Breast epithelium (tissue), 4 donors: Measurements from ENCODE around the gene ATG5. TPM values are rescaled to one million over a fixed set of nuclear protein-coding genes. Genes with fewer than 3 reads are reported as not detected.

Experiments used
- DNase-seq, 2 donors: peaks; one replicate each; pipeline ENCODE4 v3.0.0-alpha.2; 2019; ENCODE audit warnings: low spot score in 2 of 2
- H3K27ac ChIP-seq, 2 donors: fragments of 200-600 bp; sonication (generic) in 1 of 2; one replicate each; pipeline ENCODE4 v1.5.1; 2016 to 2019; ENCODE audit warnings: mild to moderate bottlenecking in 1 of 2
- H3K27me3 ChIP-seq, 2 donors: fragments of 200-600 bp; sonication (generic) in 1 of 2; one replicate each; pipeline versions ENCODE4 v1.5.1 to v1.6.0; 2017 to 2019; ENCODE audit warnings: control low read depth in 1 of 2, mild to moderate bottlenecking in 1 of 2
- H3K36me3 ChIP-seq: fragments of 200-600 bp; one replicate; pipeline ENCODE4 v1.5.1; 2019
- H3K4me1 ChIP-seq, 2 donors: fragments of 200-600 bp; sonication (generic); one replicate each; pipeline ENCODE4 v1.5.1; 2016 to 2019; ENCODE audit warnings: control low read depth in 1 of 2
- H3K4me3 ChIP-seq, 3 donors: fragments of 200-600 bp; sonication (generic); 1 replicate in 2 of 3; 2 replicates in 1 of 3; pipeline ENCODE4 v1.5.1; 2016 to 2019; ENCODE audit warnings: mild to moderate bottlenecking in 3 of 3, moderate library complexity in 2 of 3
- H3K9me3 ChIP-seq, 2 donors: fragments of 200-600 bp; sonication (generic) in 1 of 2; one replicate each; pipeline ENCODE4 v1.5.1; 2016 to 2019; ENCODE audit warnings: control low read depth in 1 of 2
- CTCF ChIP-seq, 3 donors: fragments of 450-650 bp; IDR thresholded peaks; one replicate each; pipeline ENCODE4 v1.5.1; 2016 to 2017; ENCODE audit warnings: antibody characterized with exemption in 3 of 3, mild to moderate bottlenecking in 3 of 3, moderate library complexity in 3 of 3
- POLR2A ChIP-seq: fragments of 450-650 bp; IDR thresholded peaks from one replicate; pipeline ENCODE4 v1.6.1; 2016; ENCODE audit warnings: antibody characterized with exemption, mild to moderate bottlenecking, moderate library complexity
- POLR2AphosphoS5 ChIP-seq, 3 donors: sonication (generic); formaldehyde crosslinking; IDR thresholded peaks; one replicate each; pipeline ENCODE4 v1.6.1; 2017; ENCODE audit warnings: antibody characterized with exemption in 3 of 3
- intact Hi-C: fragments of 100-400 bp; cut with DNase I; formaldehyde crosslinking; loops from one replicate; pipeline ENCODE4 v1.15.1; 2023; ENCODE audit warnings: low total_unique reads
- total RNA-seq, 3 donors: library from RNA; depleted of rRNA; stranded (reverse); fragments of >200 nt; gene quantifications; one replicate each; pipeline ENCODE4 v1.1.0, GENCODE V29; 2016

Gene ATG5
- total RNA-seq, 3 donors from 2014 or later: 35.8 to 51.1 (median 45.9) TPM

GRCh38 chr6:106315765-106316374 lies 9.7 kb downstream of the ATG5 start:
- no peak for DNase-seq
- H3K27me3 ChIP-seq: no peaks in the 10 kb centered on the region
- no peaks in the 10 kb centered on the region for H3K4me1 ChIP-seq
- no peaks in the 10 kb centered on the region for H3K9me3 ChIP-seq
- no peak overlapping the region for H3K27ac ChIP-seq
- no peak for TF ChIP-seq POLR2A
- TF ChIP-seq CTCF (IDR thresholded peaks at IDR 0.05): no peak
- TF ChIP-seq POLR2AphosphoS5 (IDR thresholded peaks at IDR 0.05): no peak
- H3K4me3 ChIP-seq: no peak overlapping the region
- intact Hi-C loops: no loop called here
- no peaks in the 10 kb centered on the region for H3K36me3 ChIP-seq

GRCh38 chr6:106309766-106310373 lies 15.7 kb downstream of the ATG5 start:
- Histone ChIP-seq H3K4me1 (no peaks in the 10 kb centered on the region), H3K9me3 (no peaks in the 10 kb centered on the region), H3K27me3 (no peaks in the 10 kb centered on the region), H3K27ac (no peak overlapping the region), H3K36me3 (no peaks in the 10 kb centered on the region), H3K4me3 (no peak overlapping the region)
- TF ChIP-seq POLR2AphosphoS5 (IDR thresholded peaks at IDR 0.05): no peak
- TF ChIP-seq CTCF (IDR thresholded peaks at IDR 0.05): no peak
- no peak for TF ChIP-seq POLR2A
- DNase-seq: no peak
- intact Hi-C loops: no loop called here

- no peaks in the 10 kb centered on the region for H3K27me3 ChIP-seq
- H3K4me1 ChIP-seq: no peaks in the 10 kb centered on the region
- H3K9me3 ChIP-seq: no peaks in the 10 kb centered on the region
- H3K36me3 ChIP-seq: no peaks in the 10 kb centered on the region
- no peak for TF ChIP-seq POLR2A
- no peak for TF ChIP-seq CTCF (IDR thresholded peaks at IDR 0.05)
- no peak for TF ChIP-seq POLR2AphosphoS5 (IDR thresholded peaks at IDR 0.05)
- H3K4me3 ChIP-seq: no peak overlapping the region
- intact Hi-C loops: no loop called here
- H3K27ac ChIP-seq: no peak overlapping the region
- DNase-seq: no peak
Measured at GRCh38 chr6:106308985-106309384, 16.6 kb downstream of the ATG5 start.

GRCh38 chr6:106305740-106306139 lies 19.8 kb downstream of the ATG5 start:
- Histone ChIP-seq H3K4me3 (no peak overlapping the region), H3K4me1 (no peaks in the 10 kb centered on the region), H3K27me3 (no peaks in the 10 kb centered on the region), H3K9me3 (no peaks in the 10 kb centered on the region), H3K36me3 (no peaks in the 10 kb centered on the region), H3K27ac (no peak overlapping the region)
- intact Hi-C loops: no loop called here
- DNase-seq: no peak
- TF ChIP-seq POLR2A (no peak), POLR2AphosphoS5 (IDR thresholded peaks at IDR 0.05) (no peak), CTCF (IDR thresholded peaks at IDR 0.05) (no peak)

GRCh38 chr6:106300944-106301343 lies 24.6 kb downstream of the ATG5 start:
- intact Hi-C loops: no loop called here
- Histone ChIP-seq H3K27ac (no peak overlapping the region), H3K4me1 (no peaks in the 10 kb centered on the region), H3K27me3 (no peaks in the 10 kb centered on the region), H3K36me3 (no peaks in the 10 kb centered on the region), H3K9me3 (no peaks in the 10 kb centered on the region), H3K4me3 (no peak overlapping the region)
- DNase-seq: no peak
- no peak for TF ChIP-seq POLR2AphosphoS5 (IDR thresholded peaks at IDR 0.05)
- TF ChIP-seq POLR2A: no peak
- peak in 2 of 3 donors; percentile 18 to 42 for TF ChIP-seq CTCF (IDR thresholded peaks at IDR 0.05)
